HepG2 (cell line): Measurements from ENCODE around the gene CEACAM16. TPM values are rescaled to one million over a fixed set of nuclear protein-coding genes. Genes with fewer than 3 reads are reported as not detected.

Experiments used
- CBX2 ChIP-seq, 2 experiments: fragments of 200-600 bp in 1 of 2; sonication (generic); formaldehyde crosslinking in 1 of 2; IDR thresholded peaks; 2 replicates each; pipeline versions ENCODE4 v1.7.0 to v1.8.1; 2018 to 2022; ENCODE audit warnings: low read depth in 2 of 2, low read length in 1 of 2, mild to moderate bottlenecking in 1 of 2, missing genetic modification reagents in 1 of 2
- CCAR2 ChIP-seq: fragments of 200-400 bp; formaldehyde crosslinking; optimal IDR thresholded peaks from 2 replicates; pipeline ENCODE3; 2018; ENCODE audit warnings: low read depth, mild to moderate bottlenecking, low read length, moderate library complexity
- HNRNPH1 ChIP-seq: fragments of 200-400 bp; formaldehyde crosslinking; optimal IDR thresholded peaks from 2 replicates; pipeline ENCODE3; 2017; ENCODE audit warnings: mild to moderate bottlenecking, low read depth, low read length
- IRX3 ChIP-seq: sonication (generic); formaldehyde crosslinking; IDR thresholded peaks from 2 replicates; pipeline ENCODE4 v1.8.1; 2023; ENCODE audit warnings: mild to moderate bottlenecking, low read depth, missing genetic modification reagents, borderline replicate concordance
- MBD4 ChIP-seq: IDR thresholded peaks from 2 replicates; pipeline ENCODE4 v1.6.1; 2012; ENCODE audit warnings: low read length, inconsistent platforms, borderline replicate concordance
- MIER2 ChIP-seq: IDR thresholded peaks from 2 replicates; pipeline ENCODE4 v1.6.1; 2016; ENCODE audit warnings: missing biosample characterization, missing genetic modification reagents
- NFYC ChIP-seq: IDR thresholded peaks from 2 replicates; pipeline ENCODE4 v1.6.1; 2016; ENCODE audit warnings: missing genetic modification reagents, missing compliant biosample characterization
- NONO ChIP-seq, 2 experiments: fragments of 450-650 bp in 1 of 2; sonication (generic) in 1 of 2; formaldehyde crosslinking in 1 of 2; IDR thresholded peaks in 1 of 2; conservative IDR thresholded peaks in 1 of 2; 2 replicates each; pipeline versions ENCODE4 v1.6.1 to v1.8.0; 2017 to 2022; ENCODE audit warnings: mild to moderate bottlenecking in 1 of 2, missing genetic modification reagents in 1 of 2, moderate library complexity in 1 of 2
- RAD51 ChIP-seq: fragments of 450-650 bp; IDR thresholded peaks from 2 replicates; pipeline ENCODE4 v1.6.1; 2016; ENCODE audit warnings: borderline replicate concordance
- SMAD3 ChIP-seq: sonication (generic); formaldehyde crosslinking; IDR thresholded peaks from 2 replicates; pipeline ENCODE4 v1.4.0; 2020; ENCODE audit warnings: missing genetic modification reagents
- SYNCRIP ChIP-seq: fragments of 200-400 bp; formaldehyde crosslinking; IDR thresholded peaks from 2 replicates; pipeline ENCODE4 v1.6.1; 2018; ENCODE audit warnings: mild to moderate bottlenecking, low read depth, low read length; ENCODE audit not compliant: insufficient read depth
- WIZ ChIP-seq: sonication (generic); formaldehyde crosslinking; IDR thresholded peaks from 2 replicates; pipeline ENCODE4 v1.5.1; 2020; ENCODE audit warnings: mild to moderate bottlenecking, missing genetic modification reagents
- XRCC5 ChIP-seq: fragments of 200-400 bp; formaldehyde crosslinking; optimal IDR thresholded peaks from 2 replicates; pipeline ENCODE3; 2017; ENCODE audit warnings: mild to moderate bottlenecking, low read length
- ZBTB1 ChIP-seq: sonication (generic); formaldehyde crosslinking; IDR thresholded peaks from 2 replicates; pipeline ENCODE4 v1.4.0; 2020; ENCODE audit warnings: missing genetic modification reagents, borderline replicate concordance
- ZFP82 ChIP-seq: sonication (generic); formaldehyde crosslinking; IDR thresholded peaks from 2 replicates; pipeline ENCODE4 v1.5.1; 2020; ENCODE audit warnings: mild to moderate bottlenecking, missing genetic modification reagents, borderline replicate concordance
- ZKSCAN8 ChIP-seq: IDR thresholded peaks from 2 replicates; pipeline ENCODE4 v1.6.1; 2016; ENCODE audit warnings: borderline replicate concordance, missing genetic modification reagents, missing compliant biosample characterization
- ZNF121 ChIP-seq: sonication (generic); formaldehyde crosslinking; IDR thresholded peaks from 2 replicates; pipeline ENCODE4 v1.5.0; 2020; ENCODE audit warnings: mild to moderate bottlenecking, missing genetic modification reagents
- ZNF124 ChIP-seq: sonication (generic); formaldehyde crosslinking; IDR thresholded peaks from 2 replicates; pipeline ENCODE4 v1.4.0; 2020; ENCODE audit warnings: missing genetic modification reagents
- ZNF205 ChIP-seq: IDR thresholded peaks from 2 replicates; pipeline ENCODE4 v1.6.1; 2018; ENCODE audit warnings: missing biosample characterization, missing genetic modification reagents
- ZNF260 ChIP-seq: sonication (generic); formaldehyde crosslinking; IDR thresholded peaks from 2 replicates; pipeline ENCODE4 v1.4.0; 2020; ENCODE audit warnings: missing genetic modification reagents, low read depth, mild to moderate bottlenecking, borderline replicate concordance
- ZNF564 ChIP-seq: sonication (generic); formaldehyde crosslinking; IDR thresholded peaks from 2 replicates; pipeline ENCODE4 v1.8.1; 2023; ENCODE audit warnings: mild to moderate bottlenecking, missing genetic modification reagents
- ZNF598 ChIP-seq: sonication (generic); formaldehyde crosslinking; IDR thresholded peaks from 2 replicates; pipeline ENCODE4 v1.5.1; 2020; ENCODE audit warnings: mild to moderate bottlenecking, missing genetic modification reagents, borderline replicate concordance
- ZNF672 ChIP-seq: sonication (generic); formaldehyde crosslinking; IDR thresholded peaks from 2 replicates; pipeline ENCODE4 v1.8.1; 2022; ENCODE audit warnings: missing genetic modification reagents
- ZNF724P ChIP-seq: sonication (generic); formaldehyde crosslinking; IDR thresholded peaks from 2 replicates; pipeline ENCODE4 v1.8.0; 2022; ENCODE audit warnings: missing genetic modification reagents, borderline replicate concordance
- ZNF780A ChIP-seq: sonication (generic); formaldehyde crosslinking; IDR thresholded peaks from 2 replicates; pipeline ENCODE4 v1.8.0; 2022; ENCODE audit warnings: mild to moderate bottlenecking, missing genetic modification reagents, moderate library complexity
- ZSCAN9 ChIP-seq: IDR thresholded peaks from 2 replicates; pipeline ENCODE4 v1.6.1; 2016; ENCODE audit warnings: borderline replicate concordance
- polyA plus RNA-seq, 8 experiments: library from polyadenylated mRNA; depleted of rRNA in 3 of 8; stranded (reverse) in 7 of 8; unstranded in 1 of 8; fragments of >200 nt; fragmentation: Illumina TruSeq in 4 of 8; extraction: Trizol in 4 of 8; gene quantifications; 2 replicates each; pipeline versions ENCODE4 v1.2.1 to v1.2.3, GENCODE V29; 2011 to 2016; ENCODE audit warnings: low read depth in 4 of 8, missing spikeins in 1 of 8, mixed read lengths in 1 of 8; ENCODE audit not compliant: insufficient read depth in 1 of 8
- total RNA-seq, 5 experiments: library from RNA; depleted of rRNA; stranded (reverse); fragments of >200 nt; fragmentation: Illumina TruSeq; extraction: Trizol; gene quantifications; 2 replicates each; pipeline ENCODE4 v1.2.3, GENCODE V29; 2016; ENCODE audit warnings: low read depth in 1 of 5
- TF ChIP-seq, protein P1 (sequence below): sonication (generic); formaldehyde crosslinking; IDR thresholded peaks from 2 replicates; pipeline ENCODE4 v1.4.0; 2020; ENCODE audit warnings: mild to moderate bottlenecking, missing genetic modification reagents
- TF ChIP-seq, protein P2 (sequence below): sonication (generic); formaldehyde crosslinking; IDR thresholded peaks from 2 replicates; pipeline ENCODE4 v1.9.0; 2021; ENCODE audit warnings: missing genetic modification reagents, borderline replicate concordance
- TF ChIP-seq, protein P3 (sequence below): IDR thresholded peaks from 2 replicates; pipeline ENCODE4 v1.6.1; 2016; ENCODE audit warnings: low read depth

Gene CEACAM16
- total and polyA plus RNA-seq, 2 of the 13 experiments (the other 11 are each of a cell fraction or from before 2014, with no cell fraction given), result not detected

DNA sequence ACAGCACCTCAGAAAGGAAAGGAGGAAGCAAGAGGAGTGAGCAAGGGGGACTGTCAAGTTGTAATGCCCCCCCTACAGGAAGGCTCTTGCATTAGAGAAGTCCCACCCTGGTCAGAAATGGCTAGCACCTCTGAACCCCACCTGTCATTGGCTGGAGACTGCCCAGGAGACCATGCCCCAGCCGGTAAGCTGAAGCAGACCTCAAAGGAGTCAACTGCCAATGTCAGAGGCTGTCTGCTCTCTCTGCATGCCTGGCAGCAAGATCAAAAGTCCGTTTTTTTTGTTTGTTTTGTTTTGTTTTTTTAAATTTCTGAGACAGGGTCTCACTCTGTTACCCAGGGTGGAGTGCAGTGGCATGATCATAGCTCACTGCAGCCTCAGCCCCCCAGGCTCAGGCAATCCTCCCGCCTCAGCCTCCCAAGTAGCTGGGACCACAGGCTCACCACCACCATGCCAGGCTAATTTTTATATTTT, 41.4 kb downstream of the CEACAM16 start (continued):
- TF ChIP-seq ZNF121 (CRISPR knock-in tag) (0 out of 2 replicates have a peak, but pooled peaks have one; percentile 12), ZNF124 (CRISPR knock-in tag) (0 out of 2 replicates have a peak, but pooled peaks have one; percentile 28), MIER2 (no peak), NFYC (CRISPR knock-in tag) (no peak), ZNF672 (no peak), ZNF724P (CRISPR knock-in tag) (no peak), SYNCRIP (no peak), ZNF205 (CRISPR knock-in tag) (no peak; the same call in 1 of the 2 replicates), CBX2 (IDR thresholded peaks at IDR 0.05; ENCODE audit: low read depth, low read length) (no peak), CBX2 (CRISPR knock-in tag; IDR thresholded peaks at IDR 0.05; ENCODE audit: low read depth) (no peak), RAD51 (no peak), ZNF598 (CRISPR knock-in tag) (no peak), ZNF260 (CRISPR knock-in tag) (no peak), ZFP82 (CRISPR knock-in tag) (no peak), ZNF780A (CRISPR knock-in tag) (no peak), SMAD3 (CRISPR knock-in tag) (no peak), MBD4 (no peak), ZKSCAN8 (no peak), WIZ (CRISPR knock-in tag) (no peak), IRX3 (CRISPR knock-in tag) (no peak), ZSCAN9 (CRISPR knock-in tag) (no peak), HNRNPH1 (no peak), XRCC5 (no peak), NONO (IDR thresholded peaks at IDR 0.05) (no peak), NONO (CRISPR knock-in tag; conservative IDR thresholded peaks at IDR 0.05) (no peak), CCAR2 (no peak), ZBTB1 (no peak), ZNF564 (CRISPR knock-in tag) (no peak)
- TF ChIP-seq, protein P1, sequence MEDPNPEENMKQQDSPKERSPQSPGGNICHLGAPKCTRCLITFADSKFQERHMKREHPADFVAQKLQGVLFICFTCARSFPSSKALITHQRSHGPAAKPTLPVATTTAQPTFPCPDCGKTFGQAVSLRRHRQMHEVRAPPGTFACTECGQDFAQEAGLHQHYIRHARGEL (CRISPR knock-in tag), result no peak
- TF ChIP-seq, protein P2, sequence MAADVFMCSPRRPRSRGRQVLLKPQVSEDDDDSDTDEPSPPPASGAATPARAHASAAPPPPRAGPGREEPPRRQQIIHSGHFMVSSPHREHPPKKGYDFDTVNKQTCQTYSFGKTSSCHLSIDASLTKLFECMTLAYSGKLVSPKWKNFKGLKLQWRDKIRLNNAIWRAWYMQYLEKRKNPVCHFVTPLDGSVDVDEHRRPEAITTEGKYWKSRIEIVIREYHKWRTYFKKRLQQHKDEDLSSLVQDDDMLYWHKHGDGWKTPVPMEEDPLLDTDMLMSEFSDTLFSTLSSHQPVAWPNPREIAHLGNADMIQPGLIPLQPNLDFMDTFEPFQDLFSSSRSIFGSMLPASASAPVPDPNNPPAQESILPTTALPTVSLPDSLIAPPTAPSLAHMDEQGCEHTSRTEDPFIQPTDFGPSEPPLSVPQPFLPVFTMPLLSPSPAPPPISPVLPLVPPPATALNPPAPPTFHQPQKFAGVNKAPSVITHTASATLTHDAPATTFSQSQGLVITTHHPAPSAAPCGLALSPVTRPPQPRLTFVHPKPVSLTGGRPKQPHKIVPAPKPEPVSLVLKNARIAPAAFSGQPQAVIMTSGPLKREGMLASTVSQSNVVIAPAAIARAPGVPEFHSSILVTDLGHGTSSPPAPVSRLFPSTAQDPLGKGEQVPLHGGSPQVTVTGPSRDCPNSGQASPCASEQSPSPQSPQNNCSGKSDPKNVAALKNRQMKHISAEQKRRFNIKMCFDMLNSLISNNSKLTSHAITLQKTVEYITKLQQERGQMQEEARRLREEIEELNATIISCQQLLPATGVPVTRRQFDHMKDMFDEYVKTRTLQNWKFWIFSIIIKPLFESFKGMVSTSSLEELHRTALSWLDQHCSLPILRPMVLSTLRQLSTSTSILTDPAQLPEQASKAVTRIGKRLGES, result no peak
- TF ChIP-seq, protein P3, sequence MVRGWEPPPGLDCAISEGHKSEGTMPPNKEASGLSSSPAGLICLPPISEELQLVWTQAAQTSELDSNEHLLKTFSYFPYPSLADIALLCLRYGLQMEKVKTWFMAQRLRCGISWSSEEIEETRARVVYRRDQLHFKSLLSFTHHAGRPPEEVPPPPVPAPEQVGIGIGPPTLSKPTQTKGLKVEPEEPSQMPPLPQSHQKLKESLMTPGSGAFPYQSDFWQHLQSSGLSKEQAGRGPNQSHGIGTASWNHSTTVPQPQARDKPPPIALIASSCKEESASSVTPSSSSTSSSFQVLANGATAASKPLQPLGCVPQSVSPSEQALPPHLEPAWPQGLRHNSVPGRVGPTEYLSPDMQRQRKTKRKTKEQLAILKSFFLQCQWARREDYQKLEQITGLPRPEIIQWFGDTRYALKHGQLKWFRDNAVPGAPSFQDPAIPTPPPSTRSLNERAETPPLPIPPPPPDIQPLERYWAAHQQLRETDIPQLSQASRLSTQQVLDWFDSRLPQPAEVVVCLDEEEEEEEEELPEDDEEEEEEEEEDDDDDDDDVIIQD (CRISPR knock-in tag), result no peak
